Lung (tissue), 12 donors: ENCODE data around the gene NAALADL2. TPM values are rescaled to one million over a fixed set of nuclear protein-coding genes. Genes with fewer than 3 reads are reported as not detected.

Experiments used
- ATAC-seq: fragments of 200-7000 bp; cut with Tn5 transposase; one replicate; pipeline ENCODE4 v1.9.1; 2020; ENCODE audit warnings: moderate number of reproducible peaks; ENCODE audit not compliant: insufficient read depth, low FRiP score
- DNase-seq, 3 donors: peaks; one replicate each; pipeline ENCODE4 v3.0.0-alpha.2; 2013 to 2017
- H3K27ac ChIP-seq, 2 donors: one replicate each; pipeline ENCODE4 v1.5.1; 2013; ENCODE audit warnings: mild to moderate bottlenecking in 2 of 2, moderate library complexity in 2 of 2, control low read depth in 1 of 2, inconsistent platforms in 1 of 2, low read depth in 1 of 2, low read length in 1 of 2
- H3K27me3 ChIP-seq, 3 donors: one replicate each; pipeline ENCODE4 v1.5.1; 2013; ENCODE audit warnings: low read length in 2 of 3; ENCODE audit not compliant: control insufficient read depth in 3 of 3, insufficient read depth in 3 of 3
- H3K36me3 ChIP-seq, 4 donors: one replicate each; pipeline ENCODE4 v1.5.1; 2013; ENCODE audit warnings: low read length in 4 of 4, mild to moderate bottlenecking in 1 of 4, moderate library complexity in 1 of 4; ENCODE audit not compliant: control insufficient read depth in 4 of 4, insufficient read depth in 4 of 4
- H3K4me1 ChIP-seq, 5 donors: one replicate each; pipeline ENCODE4 v1.5.1; 2013; ENCODE audit warnings: low read length in 5 of 5, mild to moderate bottlenecking in 2 of 5, moderate library complexity in 1 of 5; ENCODE audit not compliant: control insufficient read depth in 5 of 5, insufficient read depth in 5 of 5
- H3K4me3 ChIP-seq: one replicate; pipeline ENCODE4 v1.5.1; 2013; ENCODE audit warnings: mild to moderate bottlenecking, control low read depth, moderate library complexity
- H3K9ac ChIP-seq, 2 donors: one replicate each; pipeline ENCODE4 v1.5.1; 2013; ENCODE audit warnings: low read length in 2 of 2, control low read depth in 1 of 2; ENCODE audit not compliant: insufficient read depth in 1 of 2
- H3K9me3 ChIP-seq, 4 donors: one replicate each; pipeline ENCODE4 v1.5.1; 2013; ENCODE audit warnings: low read length in 3 of 4, mild to moderate bottlenecking in 1 of 4, moderate library complexity in 1 of 4; ENCODE audit not compliant: control insufficient read depth in 4 of 4, insufficient read depth in 3 of 4
- WGBS, 2 donors: extraction: QIAGEN DNeasy Blood & Tissue Kit; methylation state at CpG; one replicate each; pipeline ENCODE4 v1.1.7; 2013; 5-methylcytosine and 5-hydroxymethylcytosine counted together
- polyA plus RNA-seq, 2 donors: library from polyadenylated mRNA; stranded (reverse); fragments of 200-250 nt; gene quantifications; one replicate each; pipeline ENCODE4 v1.2.1, GENCODE V29; 2013
- total RNA-seq, 2 donors: library from RNA; depleted of rRNA in 1 of 2; stranded (reverse); fragments of >200 nt in 1 of 2; gene quantifications; one replicate each; pipeline ENCODE4 v1.2.1, GENCODE V29; 2014 to 2021
- TF ChIP-seq, protein P1 (sequence below): IDR thresholded peaks from 2 replicates; pipeline ENCODE4 v1.5.1; 2012; ENCODE audit warnings: mild to moderate bottlenecking; ENCODE audit errors: control extremely low read depth, extremely low read depth
- donor health status: control.
- donor health status: control.
- donor health status: Bipolar disorder and iron deficiency.
- donor health status: healthy.
- donor health status: DM: yes; HTN: yes; CAD: no.

Gene NAALADL2
- total and polyA plus RNA-seq, 4 donors: 0.49 to 46.7 (median 4.7) TPM

DNA sequence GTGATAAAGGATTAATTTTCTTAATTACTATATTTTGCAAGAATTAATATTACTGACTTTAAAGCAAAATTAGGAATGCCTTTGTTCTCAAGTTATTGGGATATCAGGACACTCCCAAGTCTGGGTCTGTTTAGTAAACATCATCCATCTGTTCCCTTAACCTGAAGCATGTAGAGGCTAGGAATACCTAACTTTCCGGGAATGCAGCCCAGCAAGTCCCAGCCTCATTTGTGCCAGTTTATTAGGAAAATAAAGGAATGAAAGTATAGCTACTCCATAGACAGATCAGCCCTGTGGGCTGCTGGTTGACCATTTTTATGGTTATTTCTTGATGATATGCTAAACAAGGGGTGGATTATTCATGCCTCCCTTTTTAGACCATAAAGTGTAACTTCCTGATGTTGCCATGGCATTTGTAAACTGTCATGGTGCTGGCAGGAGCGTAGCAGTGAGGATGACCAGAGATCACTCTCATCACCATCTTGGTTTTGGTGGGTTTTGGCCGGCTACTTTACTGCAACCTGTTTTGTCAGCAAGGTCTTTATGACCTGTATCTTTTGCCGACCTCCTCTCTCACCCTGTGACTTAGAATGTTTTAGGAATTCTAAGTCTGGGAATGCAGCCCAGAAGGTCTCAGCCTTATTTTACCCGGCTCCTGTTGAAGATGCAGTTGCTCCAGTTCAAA, 540.2 kb downstream of the NAALADL2 start:
- peak in 1 of 3 donors; percentile 22 for DNase-seq
- Histone ChIP-seq H3K4me1 (peaks cover 0 to 4% (median 0%) of the 10 kb centered on the region in 5 donors), H3K36me3 (no peaks in the 10 kb centered on the region), H3K9me3 (no peaks in the 10 kb centered on the region), H3K27me3 (no peaks in the 10 kb centered on the region), H3K27ac (no peak overlapping the region), H3K4me3 (no peak overlapping the region), H3K9ac (no peak overlapping the region)
- ATAC-seq: no peak
- TF ChIP-seq, protein P1, sequence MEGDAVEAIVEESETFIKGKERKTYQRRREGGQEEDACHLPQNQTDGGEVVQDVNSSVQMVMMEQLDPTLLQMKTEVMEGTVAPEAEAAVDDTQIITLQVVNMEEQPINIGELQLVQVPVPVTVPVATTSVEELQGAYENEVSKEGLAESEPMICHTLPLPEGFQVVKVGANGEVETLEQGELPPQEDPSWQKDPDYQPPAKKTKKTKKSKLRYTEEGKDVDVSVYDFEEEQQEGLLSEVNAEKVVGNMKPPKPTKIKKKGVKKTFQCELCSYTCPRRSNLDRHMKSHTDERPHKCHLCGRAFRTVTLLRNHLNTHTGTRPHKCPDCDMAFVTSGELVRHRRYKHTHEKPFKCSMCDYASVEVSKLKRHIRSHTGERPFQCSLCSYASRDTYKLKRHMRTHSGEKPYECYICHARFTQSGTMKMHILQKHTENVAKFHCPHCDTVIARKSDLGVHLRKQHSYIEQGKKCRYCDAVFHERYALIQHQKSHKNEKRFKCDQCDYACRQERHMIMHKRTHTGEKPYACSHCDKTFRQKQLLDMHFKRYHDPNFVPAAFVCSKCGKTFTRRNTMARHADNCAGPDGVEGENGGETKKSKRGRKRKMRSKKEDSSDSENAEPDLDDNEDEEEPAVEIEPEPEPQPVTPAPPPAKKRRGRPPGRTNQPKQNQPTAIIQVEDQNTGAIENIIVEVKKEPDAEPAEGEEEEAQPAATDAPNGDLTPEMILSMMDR: no peak
- 75 to 86% methylated on average over 5 of the region's 5 CpGs for WGBS, 2 donors

DNA sequence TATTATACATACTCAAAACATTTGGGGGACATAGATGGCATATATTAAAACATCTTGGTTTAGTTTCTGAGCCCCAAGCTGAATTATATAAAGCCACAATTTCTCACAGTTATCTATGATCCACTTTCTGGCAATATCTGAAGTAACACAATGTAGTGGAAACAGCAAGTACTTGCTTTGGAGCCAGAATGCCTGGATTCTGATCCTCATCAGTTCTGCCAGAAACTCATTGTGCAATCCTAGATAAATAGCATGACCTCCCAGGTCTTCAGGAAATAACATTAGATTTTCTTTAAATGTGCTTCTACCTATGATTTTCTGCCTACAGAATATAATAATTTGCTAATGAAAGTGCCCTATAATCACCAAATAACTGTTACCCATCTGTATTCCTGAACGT, 544.9 kb downstream of the NAALADL2 start:
- Histone ChIP-seq H3K4me3 (no peak overlapping the region), H3K9ac (no peak overlapping the region), H3K4me1 (peaks cover 0 to 6% (median 0%) of the 10 kb centered on the region in 5 donors), H3K9me3 (no peaks in the 10 kb centered on the region), H3K36me3 (no peaks in the 10 kb centered on the region), H3K27ac (no peak overlapping the region), H3K27me3 (no peaks in the 10 kb centered on the region)
- TF ChIP-seq, protein P1: no peak
- ATAC-seq: no peak
- DNase-seq: peak in 2 of 3 donors; percentile 54 to 75
- 87 to 90% methylated on average over 1 of the region's 1 CpG for WGBS, 2 donors

DNA sequence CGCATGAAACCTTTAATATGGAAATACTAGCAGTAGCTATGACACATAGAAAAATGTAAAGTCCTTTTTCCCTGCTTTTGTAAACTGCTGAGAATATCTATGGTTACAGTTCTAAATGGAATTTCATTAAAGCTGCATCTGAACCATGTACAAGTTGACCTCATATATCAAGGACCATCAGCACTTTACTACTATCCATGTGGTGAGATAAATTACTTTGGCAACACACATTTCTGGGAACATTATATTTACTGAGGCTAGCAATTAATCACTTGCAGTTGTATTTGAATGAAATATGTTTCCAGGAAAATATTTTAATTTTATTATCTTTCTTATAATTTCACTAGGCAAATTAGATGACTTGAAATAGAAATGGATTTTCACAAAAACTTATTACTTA, 545.5 kb downstream of the NAALADL2 start:
- TF ChIP-seq, protein P1: no peak
- peaks cover 0 to 6% (median 0%) of the 10 kb centered on the region in 5 donors for H3K4me1 ChIP-seq
- H3K9me3 ChIP-seq: no peaks in the 10 kb centered on the region
- H3K9ac ChIP-seq: no peak overlapping the region
- peak in 1 of 3 donors; percentile 16 for DNase-seq
- no peaks in the 10 kb centered on the region for H3K27me3 ChIP-seq
- H3K4me3 ChIP-seq: no peak overlapping the region
- 94 to 95% methylated on average over 1 of the region's 1 CpG for WGBS, 2 donors
- no peak for ATAC-seq
- no peaks in the 10 kb centered on the region for H3K36me3 ChIP-seq
- no peak overlapping the region for H3K27ac ChIP-seq
